Ishikawa (cell line): ENCODE measurements around the gene SYT6.

Experiments
- CEBPB ChIP-seq: IDR thresholded peaks from 2 replicates; pipeline ENCODE4 v1.6.1; 2012
- CREB1 ChIP-seq: IDR thresholded peaks from 2 replicates; pipeline ENCODE4 v1.6.1; 2012; ENCODE audit warnings: low read depth
- EGR1 ChIP-seq: IDR thresholded peaks from 2 replicates; pipeline ENCODE4 v1.6.1; 2012
- EP300 ChIP-seq: IDR thresholded peaks from 2 replicates; pipeline ENCODE4 v1.6.1; 2012; ENCODE audit warnings: borderline replicate concordance
- FOXM1 ChIP-seq: IDR thresholded peaks from 2 replicates; pipeline ENCODE4 v1.6.1; 2012; ENCODE audit warnings: low read depth, borderline replicate concordance
- MAX ChIP-seq: IDR thresholded peaks from 2 replicates; pipeline ENCODE4 v1.6.1; 2012
- NFIC ChIP-seq: IDR thresholded peaks from 2 replicates; pipeline ENCODE4 v1.6.1; 2012
- RAD21 ChIP-seq: IDR thresholded peaks from 2 replicates; pipeline ENCODE4 v1.6.1; 2012; ENCODE audit warnings: low read depth
- REST ChIP-seq: IDR thresholded peaks from 2 replicates; pipeline ENCODE4 v1.6.1; 2012; ENCODE audit warnings: low read depth, mild to moderate bottlenecking
- TAF1 ChIP-seq: IDR thresholded peaks from 2 replicates; pipeline ENCODE4 v1.6.1; 2012; ENCODE audit warnings: low read depth, mild to moderate bottlenecking
- TCF12 ChIP-seq: IDR thresholded peaks from 2 replicates; pipeline ENCODE4 v1.6.1; 2012; ENCODE audit warnings: low read depth
- TEAD4 ChIP-seq: IDR thresholded peaks from 2 replicates; pipeline ENCODE4 v1.6.1; 2012
- USF1 ChIP-seq: IDR thresholded peaks from 2 replicates; pipeline ENCODE4 v1.6.1; 2012
- YY1 ChIP-seq: IDR thresholded peaks from 2 replicates; pipeline ENCODE4 v1.6.1; 2012; ENCODE audit warnings: low read depth
- ZBTB7A ChIP-seq: IDR thresholded peaks from 2 replicates; pipeline ENCODE4 v1.6.1; 2012; ENCODE audit warnings: low read depth

SYT6 gene

GRCh38 chr1:114118351-114118990, 35.2 kb downstream of the SYT6 start:
- TF ChIP-seq REST: no peak
- no peak for TF ChIP-seq CREB1
- TF ChIP-seq RAD21: no peak
- TF ChIP-seq CEBPB: no peak
- TF ChIP-seq FOXM1: no peak
- TF ChIP-seq TAF1: no peak
- no peak for TF ChIP-seq EGR1
- no peak for TF ChIP-seq TCF12
- TF ChIP-seq USF1: no peak
- TF ChIP-seq NFIC: no peak
- TF ChIP-seq TEAD4: no peak
- TF ChIP-seq EP300: no peak
- no peak for TF ChIP-seq ZBTB7A
- no peak for TF ChIP-seq MAX
- no peak for TF ChIP-seq YY1

GRCh38 chr1:114117654-114118053, 36.0 kb downstream of the SYT6 start:
- TF ChIP-seq USF1 (no peak), RAD21 (no peak), CREB1 (no peak)

GRCh38 chr1:114116086-114116485, 37.6 kb downstream of the SYT6 start:
- TF ChIP-seq RAD21 (no peak), ZBTB7A (no peak), USF1 (no peak), TAF1 (no peak), EGR1 (no peak), CREB1 (no peak)

- no peak for TF ChIP-seq EGR1
Measured at GRCh38 chr1:114114185-114115094, 39.2 kb downstream of the SYT6 start.

- TF ChIP-seq YY1 (no peak), ZBTB7A (no peak), CREB1 (no peak), TEAD4 (no peak), NFIC (no peak), REST (no peak), EGR1 (no peak), TCF12 (no peak)
Measured at GRCh38 chr1:114113411-114114184, 40.1 kb downstream of the SYT6 start.
